Medulla oblongata (tissue), 1 donor: Measurements from ENCODE around the gene TRIM56.
"Not testable (repeated sequence)": the region's sequence is repeated elsewhere in the genome, so short reads cannot be mapped to it uniquely, and the experiment has no call there.

Source experiments
- DNase-seq: peaks from one replicate; pipeline ENCODE4 v3.0.0-alpha.2; 2015; ENCODE audit errors: extremely low spot score

The TRIM56 gene

GRCh38 chr7:101113140-101113539, 27.9 kb downstream of the TRIM56 start:
- not testable (repeated sequence) for DNase-seq

GRCh38 chr7:101113836-101114235, 28.6 kb downstream of the TRIM56 start:
- no peak for DNase-seq

- no peak for DNase-seq
Observed at GRCh38 chr7:101114492-101114891, 29.2 kb downstream of the TRIM56 start.

DNA sequence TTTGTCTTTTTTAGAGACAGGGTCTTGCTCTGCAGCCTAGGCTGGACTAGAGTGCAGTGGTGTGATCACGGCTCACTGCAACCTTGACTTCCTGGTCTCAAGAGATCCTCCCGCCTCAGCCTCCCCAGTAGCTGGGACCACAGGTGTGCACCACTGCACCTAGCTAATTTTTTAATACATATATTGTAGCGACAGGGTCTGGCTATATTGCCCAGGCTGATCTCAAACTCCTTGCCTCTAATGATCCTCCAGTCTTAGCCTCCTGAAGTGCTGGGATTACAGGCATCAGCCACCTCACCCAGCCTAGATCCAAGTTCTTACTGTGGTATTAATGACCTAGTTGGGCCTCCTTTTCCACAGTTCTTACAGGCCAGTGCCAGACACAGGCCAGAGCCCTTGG, 29.9 kb downstream of the TRIM56 start:
- DNase-seq: no peak

DNA sequence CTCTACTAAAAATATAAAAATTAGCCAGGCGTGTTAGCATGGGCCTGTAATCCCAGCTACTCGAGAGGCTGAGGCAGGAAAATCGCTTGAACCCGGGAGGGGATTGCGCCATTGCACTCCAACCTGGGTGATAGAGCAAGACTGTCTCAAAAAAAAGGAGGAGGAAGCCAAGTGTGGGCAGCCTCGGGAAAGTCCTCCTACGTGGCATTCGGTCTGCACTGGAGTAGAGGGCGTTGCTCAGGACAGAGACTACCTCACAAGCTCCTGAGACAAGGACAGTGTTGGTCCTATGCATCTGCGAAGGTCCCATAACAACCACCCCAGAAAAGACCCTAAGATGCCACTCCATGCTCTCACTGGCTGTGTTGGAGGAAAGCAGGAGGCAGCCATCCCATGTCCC, 31.6 kb downstream of the TRIM56 start:
- DNase-seq: no peak

- DNase-seq: no peak
Observed at GRCh38 chr7:101118856-101119255, 33.6 kb downstream of the TRIM56 start.

- no peak for DNase-seq
Observed at GRCh38 chr7:101119876-101120275, 34.6 kb downstream of the TRIM56 start.

GRCh38 chr7:101120315-101120714, 35.0 kb downstream of the TRIM56 start:
- no peak for DNase-seq

DNA sequence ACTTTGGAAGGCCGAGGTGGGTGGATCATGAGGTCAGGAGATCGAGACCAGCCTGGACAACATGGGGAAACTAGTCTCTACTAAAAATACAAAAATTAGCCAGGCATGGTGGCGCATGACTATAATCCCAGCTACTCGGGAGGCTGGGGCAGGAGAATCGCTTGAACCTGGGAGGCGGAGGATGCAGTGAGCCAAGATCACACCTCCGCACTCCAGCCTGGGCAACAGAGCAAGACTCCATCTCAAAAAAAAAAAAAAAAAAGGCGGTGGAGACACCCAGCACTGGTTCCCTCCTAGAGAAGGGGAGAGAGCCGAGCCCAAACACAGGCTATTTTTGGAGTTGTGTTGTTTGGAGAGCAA, 36.3 kb downstream of the TRIM56 start:
- DNase-seq: not testable (repeated sequence)

DNA sequence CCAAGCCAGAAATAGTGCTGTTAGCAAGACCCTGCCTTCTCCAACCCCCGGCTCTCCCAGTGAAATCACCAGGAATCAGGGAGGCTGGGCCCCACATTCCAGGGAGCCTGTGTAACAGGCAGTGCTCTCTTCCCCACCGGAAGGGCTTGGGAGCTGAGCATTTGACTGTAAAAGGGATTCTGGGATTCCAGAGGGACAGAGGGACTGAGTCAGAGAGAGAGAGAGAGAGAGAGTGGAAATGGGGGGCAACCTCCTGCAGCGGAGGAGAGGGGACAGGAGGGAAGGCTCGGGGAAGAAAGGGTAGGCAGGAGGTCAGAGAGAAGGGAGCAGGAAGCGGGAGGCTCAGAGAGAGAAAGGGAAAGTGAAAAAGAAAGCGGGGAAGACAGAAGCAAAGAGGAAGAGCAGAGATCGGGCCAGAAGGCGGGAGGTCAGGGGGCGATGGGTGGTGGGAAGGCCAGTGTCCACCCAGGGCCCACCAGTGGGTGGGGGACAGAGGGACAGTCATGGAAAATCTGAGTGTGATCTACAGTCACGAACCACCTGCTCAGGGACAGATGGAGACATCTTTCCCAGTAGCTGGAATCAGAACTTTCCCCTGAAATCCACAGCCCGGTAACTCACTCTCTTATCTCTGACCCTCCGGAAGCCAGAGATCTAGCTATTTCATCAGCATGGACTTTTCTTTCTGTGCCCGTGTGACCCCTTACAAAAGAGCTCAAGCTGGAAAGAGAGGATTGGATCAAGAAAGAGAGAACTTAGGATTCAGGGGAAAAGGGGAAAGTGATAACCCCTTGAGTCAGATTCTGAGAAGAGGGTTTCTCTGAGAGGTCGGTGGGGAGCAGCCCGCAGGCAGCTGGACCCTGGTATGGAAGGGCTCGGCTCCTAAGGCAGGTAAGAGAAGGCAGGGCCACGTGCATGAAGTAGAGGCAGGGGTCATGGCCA, 37.0 kb downstream of the TRIM56 start:
- no peak for DNase-seq

- DNase-seq: no peak
Observed at GRCh38 chr7:101122933-101123702, 37.8 kb downstream of the TRIM56 start.

DNA sequence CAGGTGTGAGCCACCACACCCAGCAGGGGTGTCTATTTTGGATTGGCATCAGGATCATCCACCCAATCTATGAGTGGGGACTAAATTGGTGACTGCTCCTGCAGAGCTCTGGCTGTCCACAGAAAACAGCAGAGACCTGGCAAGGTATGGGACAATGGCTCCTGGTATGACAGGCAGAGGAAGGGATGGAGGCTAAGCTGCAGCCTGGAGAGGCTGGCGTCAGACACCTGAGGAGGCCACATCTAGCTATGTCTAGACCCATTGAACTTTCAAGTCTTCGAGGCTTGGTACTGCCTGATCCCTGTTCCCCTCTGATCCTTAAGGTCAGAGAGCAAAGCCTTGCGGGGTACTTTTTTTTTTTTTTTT, 38.4 kb downstream of the TRIM56 start:
- DNase-seq: no peak

GRCh38 chr7:101124376-101125056, 39.2 kb downstream of the TRIM56 start:
- DNase-seq: peak; percentile 14

GRCh38 chr7:101125989-101126650, 40.8 kb downstream of the TRIM56 start:
- DNase-seq: peak; percentile 17

DNA sequence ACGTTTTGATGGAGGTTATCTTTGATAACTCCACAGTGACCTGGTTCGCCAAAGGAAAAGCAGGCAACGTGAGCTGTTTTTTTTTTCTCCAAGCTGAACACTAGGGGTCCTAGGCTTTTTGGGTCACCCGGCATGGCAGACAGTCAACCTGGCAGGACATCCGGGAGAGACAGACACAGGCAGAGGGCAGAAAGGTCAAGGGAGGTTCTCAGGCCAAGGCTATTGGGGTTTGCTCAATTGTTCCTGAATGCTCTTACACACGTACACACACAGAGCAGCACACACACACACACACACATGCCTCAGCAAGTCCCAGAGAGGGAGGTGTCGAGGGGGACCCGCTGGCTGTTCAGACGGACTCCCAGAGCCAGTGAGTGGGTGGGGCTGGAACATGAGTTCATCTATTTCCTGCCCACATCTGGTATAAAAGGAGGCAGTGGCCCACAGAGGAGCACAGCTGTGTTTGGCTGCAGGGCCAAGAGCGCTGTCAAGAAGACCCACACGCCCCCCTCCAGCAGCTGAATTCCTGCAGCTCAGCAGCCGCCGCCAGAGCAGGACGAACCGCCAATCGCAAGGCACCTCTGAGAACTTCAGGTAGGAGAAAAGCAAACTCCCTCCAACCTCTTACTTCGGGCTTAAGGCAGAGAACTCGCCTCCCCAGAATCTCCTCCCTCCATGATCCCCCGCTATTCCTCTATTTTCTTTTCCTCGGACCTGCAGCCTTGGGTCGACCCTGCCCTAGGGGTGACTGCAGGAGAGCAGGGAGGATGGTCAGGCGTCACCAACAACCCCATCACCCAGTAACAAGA, 41.6 kb downstream of the TRIM56 start, which contains the start of gene SERPINE1:
TSS of gene SERPINE1 (plus strand) at position 454 of the 809 bp plus-strand sequence. CDS start 1,290 bp downstream, outside the sequence.
- DNase-seq: peak; percentile 24

DNA sequence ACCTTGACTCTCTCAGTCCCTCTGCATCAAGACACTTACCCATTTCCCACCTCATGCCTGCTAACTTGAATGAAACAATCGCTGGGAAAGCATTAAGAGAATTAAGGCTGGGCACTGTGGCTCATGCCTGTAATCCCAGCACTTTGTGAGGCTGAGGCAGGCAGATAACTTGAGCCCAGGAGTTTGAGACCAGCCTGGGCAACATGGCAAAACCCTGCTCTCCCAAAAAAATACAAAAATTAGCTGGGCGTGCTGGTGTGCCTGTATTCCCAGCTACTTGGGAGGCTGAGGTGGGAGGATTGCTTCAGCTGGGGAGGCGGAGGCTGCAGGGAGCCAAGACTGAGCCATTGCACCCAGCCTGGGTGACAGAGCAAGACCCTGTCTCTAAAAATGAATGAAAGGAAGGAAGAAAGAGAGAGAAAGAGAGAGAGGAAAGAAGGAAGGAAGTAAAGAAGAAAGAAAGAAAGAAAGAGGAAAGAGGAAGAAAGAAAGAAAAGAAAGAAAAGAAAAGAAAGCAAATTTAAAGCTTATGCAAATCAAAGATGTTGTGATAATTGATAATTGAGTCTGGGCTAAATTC, 42.3 kb downstream of the TRIM56 start:
- no peak for DNase-seq

- DNase-seq: no peak
Observed at GRCh38 chr7:101128040-101128834, 43.0 kb downstream of the TRIM56 start.

DNA sequence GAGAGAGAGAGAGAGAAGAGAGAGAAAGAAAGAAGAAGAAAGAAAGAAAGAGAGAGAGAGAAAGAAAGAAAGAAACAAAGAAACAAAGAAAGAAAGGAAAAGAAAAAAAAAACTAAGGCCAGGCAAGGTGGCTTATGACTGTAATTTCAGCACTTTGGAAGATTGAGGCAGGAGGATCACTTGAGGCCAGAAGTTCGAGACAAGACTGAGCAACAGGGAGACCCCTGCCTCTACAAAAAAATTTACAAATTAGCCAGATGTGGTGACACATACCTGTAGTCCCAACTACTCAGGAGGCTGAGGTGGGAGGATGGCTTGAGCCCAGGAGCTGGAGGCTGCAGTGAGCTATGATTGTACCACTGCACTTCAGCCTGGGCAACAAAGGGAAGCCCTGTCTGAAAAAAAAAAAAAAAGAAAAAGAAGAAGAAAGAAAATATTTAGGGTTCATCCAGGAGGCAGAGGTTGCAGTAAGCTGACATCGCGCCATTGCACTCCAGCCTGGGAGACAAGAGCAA, 44.4 kb downstream of the TRIM56 start:
- DNase-seq: no peak
